HepG2 (cell line): Measurements from ENCODE around the gene VPS54. TPM values are rescaled to one million over a fixed set of nuclear protein-coding genes. Genes with fewer than 3 reads are reported as not detected.
A peak's percentile ranks its signal among the peaks of the same experiment; 100 is the strongest.

Source experiments
- ARNT2 ChIP-seq: sonication (generic); formaldehyde crosslinking; IDR thresholded peaks from 2 replicates; pipeline ENCODE4 v1.8.0; 2022; ENCODE audit warnings: mild to moderate bottlenecking, low read depth, missing genetic modification reagents, moderate library complexity
- ATF1 ChIP-seq: IDR thresholded peaks from 2 replicates; pipeline ENCODE4 v1.6.1; 2016; ENCODE audit warnings: mild to moderate bottlenecking, control low read depth
- CCDC6 ChIP-seq: sonication (generic); formaldehyde crosslinking; IDR thresholded peaks from 2 replicates; pipeline ENCODE4 v1.8.1; 2022; ENCODE audit warnings: mild to moderate bottlenecking, missing genetic modification reagents, moderate library complexity
- ELF3 ChIP-seq: IDR thresholded peaks from 2 replicates; pipeline ENCODE4 v1.6.1; 2016; ENCODE audit warnings: missing genetic modification reagents, missing compliant biosample characterization
- FOXC1 ChIP-seq: sonication (generic); formaldehyde crosslinking; IDR thresholded peaks from 2 replicates; pipeline ENCODE4 v1.8.0; 2022; ENCODE audit warnings: mild to moderate bottlenecking, missing genetic modification reagents, borderline replicate concordance
- KAT7 ChIP-seq: IDR thresholded peaks from 2 replicates; pipeline ENCODE4 v1.6.1; 2018; ENCODE audit warnings: borderline replicate concordance, missing compliant biosample characterization
- NAIF1 ChIP-seq: sonication (generic); formaldehyde crosslinking; IDR thresholded peaks from 2 replicates; pipeline ENCODE4 v1.5.0; 2020; ENCODE audit warnings: mild to moderate bottlenecking, missing genetic modification reagents, borderline replicate concordance
- NCOA1 ChIP-seq: sonication (generic); formaldehyde crosslinking; IDR thresholded peaks from 2 replicates; pipeline ENCODE4 v1.9.0; 2021; ENCODE audit warnings: missing genetic modification reagents
- NCOA2 ChIP-seq: sonication (generic); formaldehyde crosslinking; IDR thresholded peaks from 2 replicates; pipeline ENCODE4 v1.8.0; 2022; ENCODE audit warnings: inconsistent platforms
- PAWR ChIP-seq: sonication (generic); formaldehyde crosslinking; IDR thresholded peaks from 2 replicates; pipeline ENCODE4 v1.4.0; 2020; ENCODE audit warnings: missing genetic modification reagents, mild to moderate bottlenecking, borderline replicate concordance
- PAX8 ChIP-seq: sonication (generic); formaldehyde crosslinking; IDR thresholded peaks from 2 replicates; pipeline ENCODE4 v1.8.0; 2022; ENCODE audit warnings: mild to moderate bottlenecking, missing genetic modification reagents, borderline replicate concordance
- POLR2AphosphoS5 ChIP-seq: IDR thresholded peaks from 2 replicates; pipeline ENCODE4 v1.6.1; 2012; ENCODE audit warnings: low read depth, low read length
- SIN3A ChIP-seq: IDR thresholded peaks from 2 replicates; pipeline ENCODE4 v1.6.1; 2011; ENCODE audit warnings: low read depth, mild to moderate bottlenecking, control low read depth, low read length, borderline replicate concordance
- SMYD3 ChIP-seq: sonication (generic); formaldehyde crosslinking; IDR thresholded peaks from 2 replicates; pipeline ENCODE4 v1.8.1; 2023; ENCODE audit warnings: mild to moderate bottlenecking, missing genetic modification reagents
- SOX5 ChIP-seq: IDR thresholded peaks from 2 replicates; pipeline ENCODE4 v1.6.1; 2016; ENCODE audit warnings: borderline replicate concordance
- ZNF136 ChIP-seq: sonication (generic); formaldehyde crosslinking; IDR thresholded peaks from 2 replicates; pipeline ENCODE4 v1.8.1; 2022; ENCODE audit warnings: low read depth, mild to moderate bottlenecking, moderate library complexity, missing genetic modification reagents
- ZNF354B ChIP-seq: sonication (generic); formaldehyde crosslinking; IDR thresholded peaks from 2 replicates; pipeline ENCODE4 v1.8.0; 2022; ENCODE audit warnings: mild to moderate bottlenecking, missing genetic modification reagents
- ZNF547 ChIP-seq: sonication (generic); formaldehyde crosslinking; IDR thresholded peaks from 2 replicates; pipeline ENCODE4 v1.5.1; 2020; ENCODE audit warnings: mild to moderate bottlenecking, missing genetic modification reagents
- ZNF713 ChIP-seq: sonication (generic); formaldehyde crosslinking; IDR thresholded peaks from 2 replicates; pipeline ENCODE4 v1.4.0; 2020; ENCODE audit warnings: mild to moderate bottlenecking, missing genetic modification reagents
- ZNF746 ChIP-seq: sonication (generic); formaldehyde crosslinking; IDR thresholded peaks from 2 replicates; pipeline ENCODE4 v1.8.0; 2022; ENCODE audit warnings: mild to moderate bottlenecking, missing genetic modification reagents
- ZNF747 ChIP-seq: sonication (generic); formaldehyde crosslinking; IDR thresholded peaks from 2 replicates; pipeline ENCODE4 v1.8.1; 2023; ENCODE audit warnings: missing genetic modification reagents, mild to moderate bottlenecking, borderline replicate concordance
- ZNF761 ChIP-seq: sonication (generic); formaldehyde crosslinking; conservative IDR thresholded peaks from 2 replicates; pipeline ENCODE4 v1.4.0; 2020; ENCODE audit warnings: mild to moderate bottlenecking, missing genetic modification reagents
- ZNF772 ChIP-seq: sonication (generic); formaldehyde crosslinking; IDR thresholded peaks from 2 replicates; pipeline ENCODE4 v1.5.0; 2020; ENCODE audit warnings: mild to moderate bottlenecking, missing genetic modification reagents
- ZSCAN29 ChIP-seq: sonication (generic); formaldehyde crosslinking; conservative IDR thresholded peaks from 2 replicates; pipeline ENCODE4 v1.4.0; 2020; ENCODE audit warnings: mild to moderate bottlenecking, missing genetic modification reagents
- polyA plus RNA-seq, 8 experiments: library from polyadenylated mRNA; depleted of rRNA in 3 of 8; stranded (reverse) in 7 of 8; unstranded in 1 of 8; fragments of >200 nt; fragmentation: Illumina TruSeq in 4 of 8; extraction: Trizol in 4 of 8; gene quantifications; 2 replicates each; pipeline versions ENCODE4 v1.2.1 to v1.2.3, GENCODE V29; 2011 to 2016; ENCODE audit warnings: low read depth in 4 of 8, missing spikeins in 1 of 8, mixed read lengths in 1 of 8; ENCODE audit not compliant: insufficient read depth in 1 of 8
- total RNA-seq, 5 experiments: library from RNA; depleted of rRNA; stranded (reverse); fragments of >200 nt; fragmentation: Illumina TruSeq; extraction: Trizol; gene quantifications; 2 replicates each; pipeline ENCODE4 v1.2.3, GENCODE V29; 2016; ENCODE audit warnings: low read depth in 1 of 5
- TF ChIP-seq, protein P1 (sequence below): sonication (generic); formaldehyde crosslinking; IDR thresholded peaks from 2 replicates; pipeline ENCODE4 v1.5.1; 2020; ENCODE audit warnings: missing genetic modification reagents, mild to moderate bottlenecking, borderline replicate concordance
- TF ChIP-seq, protein P2 (sequence below): sonication (generic); formaldehyde crosslinking; IDR thresholded peaks from 2 replicates; pipeline ENCODE4 v1.8.0; 2022; ENCODE audit warnings: low read depth, missing genetic modification reagents
- TF ChIP-seq, protein P3 (sequence below): sonication (generic); formaldehyde crosslinking; IDR thresholded peaks from 2 replicates; pipeline ENCODE4 v1.8.0; 2023; ENCODE audit warnings: mild to moderate bottlenecking, missing genetic modification reagents

VPS54 gene
- total and polyA plus RNA-seq, 2 of the 13 experiments (the other 11 are each of a cell fraction or from before 2014, with no cell fraction given) = 64.7 to 77.5 TPM

DNA sequence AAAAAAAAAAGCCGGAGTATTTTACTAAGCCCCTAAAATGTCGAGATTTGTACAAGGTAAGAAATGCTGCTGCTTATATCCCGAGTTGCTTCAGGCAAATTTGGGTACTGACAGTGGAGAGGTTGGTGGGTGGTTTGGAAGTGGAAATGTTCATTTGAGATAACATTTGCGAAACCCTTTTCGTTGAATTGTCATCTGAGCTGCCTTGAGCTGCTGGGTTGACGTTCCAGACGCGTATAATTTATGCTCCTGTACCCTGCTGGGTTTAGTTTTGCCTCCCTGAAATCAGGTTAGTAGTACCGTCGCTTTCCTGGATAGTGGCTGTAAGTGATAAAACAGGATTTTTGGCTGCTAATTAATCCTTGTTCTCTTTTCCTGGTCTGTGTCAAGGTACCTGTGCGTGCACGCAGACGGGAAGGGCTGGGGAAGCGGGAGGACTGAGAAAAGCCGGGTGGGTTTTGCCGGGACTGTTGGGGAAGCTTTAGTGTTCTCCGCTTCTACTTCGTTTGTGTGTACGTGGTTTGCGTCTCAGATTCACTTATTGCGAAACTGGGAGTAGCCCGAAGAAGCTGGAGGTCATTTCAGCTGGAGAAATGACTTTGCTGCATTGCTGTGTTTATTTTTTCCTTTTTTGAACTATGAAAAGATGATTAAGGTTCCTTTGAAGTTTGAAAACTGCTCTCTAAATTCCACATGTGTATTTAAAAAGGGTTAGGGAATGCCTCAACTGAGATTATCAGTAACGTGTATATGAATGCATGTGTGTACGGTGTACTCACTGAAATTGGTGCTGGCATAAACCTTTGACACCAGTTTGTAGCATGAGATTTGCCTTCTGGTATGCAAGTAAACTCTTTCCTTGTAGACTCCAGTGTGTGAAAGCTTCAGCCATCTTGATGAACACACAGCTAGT is 176.8 kb downstream of the VPS54 start (continued):
- TF ChIP-seq NAIF1 (CRISPR knock-in tag) (peak; percentile 95), SOX5 (CRISPR knock-in tag) (peak; percentile 47; the same call in 1 of the 2 replicates), POLR2AphosphoS5 (peak; percentile 66), PAWR (no peak), ARNT2 (no peak), ATF1 (CRISPR knock-in tag) (no peak; the same call in 1 of the 2 replicates), ZNF761 (no peak), ELF3 (CRISPR knock-in tag) (no peak; the same call in 1 of the 2 replicates), ZNF746 (CRISPR knock-in tag) (no peak), CCDC6 (CRISPR knock-in tag) (0 out of 2 replicates have a peak, but pooled peaks have one; percentile 25), PAX8 (CRISPR knock-in tag) (no peak), ZNF772 (peak; percentile 21; the same call in 1 of the 2 replicates), NCOA2 (peak; percentile 30; the same call in 1 of the 2 replicates), FOXC1 (CRISPR knock-in tag) (peak; percentile 46; the same call in 1 of the 2 replicates), SMYD3 (CRISPR knock-in tag) (no peak), ZNF713 (no peak), KAT7 (CRISPR knock-in tag) (no peak), ZNF136 (CRISPR knock-in tag) (no peak), ZSCAN29 (CRISPR knock-in tag) (peak; percentile 86; the same call in 1 of the 2 replicates), NCOA1 (CRISPR knock-in tag) (peak; percentile 7; the same call in 1 of the 2 replicates), ZNF747 (CRISPR knock-in tag) (no peak), ZNF547 (CRISPR knock-in tag) (no peak), ZNF354B (CRISPR knock-in tag) (no peak), SIN3A (peak; percentile 93)
- TF ChIP-seq, protein P1, sequence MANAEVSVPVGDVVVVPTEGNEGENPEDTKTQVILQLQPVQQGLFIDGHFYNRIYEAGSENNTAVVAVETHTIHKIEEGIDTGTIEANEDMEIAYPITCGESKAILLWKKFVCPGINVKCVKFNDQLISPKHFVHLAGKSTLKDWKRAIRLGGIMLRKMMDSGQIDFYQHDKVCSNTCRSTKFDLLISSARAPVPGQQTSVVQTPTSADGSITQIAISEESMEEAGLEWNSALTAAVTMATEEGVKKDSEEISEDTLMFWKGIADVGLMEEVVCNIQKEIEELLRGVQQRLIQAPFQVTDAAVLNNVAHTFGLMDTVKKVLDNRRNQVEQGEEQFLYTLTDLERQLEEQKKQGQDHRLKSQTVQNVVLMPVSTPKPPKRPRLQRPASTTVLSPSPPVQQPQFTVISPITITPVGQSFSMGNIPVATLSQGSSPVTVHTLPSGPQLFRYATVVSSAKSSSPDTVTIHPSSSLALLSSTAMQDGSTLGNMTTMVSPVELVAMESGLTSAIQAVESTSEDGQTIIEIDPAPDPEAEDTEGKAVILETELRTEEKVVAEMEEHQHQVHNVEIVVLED = peak; percentile 55
- TF ChIP-seq, protein P2, sequence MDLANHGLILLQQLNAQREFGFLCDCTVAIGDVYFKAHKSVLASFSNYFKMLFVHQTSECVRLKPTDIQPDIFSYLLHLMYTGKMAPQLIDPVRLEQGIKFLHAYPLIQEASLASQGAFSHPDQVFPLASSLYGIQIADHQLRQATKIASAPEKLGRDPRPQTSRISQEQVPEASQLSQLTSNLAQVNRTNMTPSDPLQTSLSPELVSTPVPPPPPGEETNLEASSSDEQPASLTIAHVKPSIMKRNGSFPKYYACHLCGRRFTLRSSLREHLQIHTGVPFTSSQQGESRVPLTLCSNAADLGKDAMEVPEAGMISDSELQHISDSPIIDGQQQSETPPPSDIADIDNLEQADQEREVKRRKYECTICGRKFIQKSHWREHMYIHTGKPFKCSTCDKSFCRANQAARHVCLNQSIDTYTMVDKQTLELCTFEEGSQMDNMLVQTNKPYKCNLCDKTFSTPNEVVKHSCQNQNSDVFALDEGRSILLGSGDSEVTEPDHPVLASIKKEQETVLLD (CRISPR knock-in tag) = peak; percentile 7; the same call in 1 of the 2 replicates
- TF ChIP-seq, protein P3, sequence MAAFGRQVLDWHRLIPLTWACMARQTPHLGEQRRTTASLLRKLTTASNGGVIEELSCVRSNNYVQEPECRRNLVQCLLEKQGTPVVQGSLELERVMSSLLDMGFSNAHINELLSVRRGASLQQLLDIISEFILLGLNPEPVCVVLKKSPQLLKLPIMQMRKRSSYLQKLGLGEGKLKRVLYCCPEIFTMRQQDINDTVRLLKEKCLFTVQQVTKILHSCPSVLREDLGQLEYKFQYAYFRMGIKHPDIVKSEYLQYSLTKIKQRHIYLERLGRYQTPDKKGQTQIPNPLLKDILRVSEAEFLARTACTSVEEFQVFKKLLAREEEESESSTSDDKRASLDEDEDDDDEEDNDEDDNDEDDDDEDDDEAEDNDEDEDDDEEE (CRISPR knock-in tag) = peak; percentile 82
